GM11168 (cell line): ENCODE results near the gene GMCL2.

Source experiments
- in situ Hi-C: fragments of 300-500 bp; cut with MboI; formaldehyde crosslinking; loops from one replicate; pipeline ENCODE4 v1.12.0; 2022; ENCODE audit warnings: low sequenced_read_pairs; ENCODE audit not compliant: unreplicated experiment

The GMCL2 gene

DNA sequence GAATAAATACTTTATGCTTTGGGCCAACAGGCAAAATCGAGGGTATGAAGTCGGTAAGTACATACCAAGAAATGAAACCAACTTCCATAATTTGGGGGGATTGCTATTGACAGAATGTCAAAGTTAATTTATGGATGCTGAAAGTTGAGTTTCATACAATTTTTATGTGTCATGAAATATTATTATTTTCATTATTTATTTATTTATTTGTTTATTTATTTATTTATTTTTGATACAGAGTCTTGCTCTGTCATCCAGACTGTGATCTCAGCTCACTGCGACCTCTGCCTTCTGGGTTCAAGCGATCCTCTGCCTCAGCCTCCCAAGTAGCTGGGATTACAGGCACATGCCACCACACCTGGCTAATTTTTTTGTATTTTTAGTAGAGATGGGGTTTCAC is 4.5 kb upstream of the GMCL2 start:
- in situ Hi-C loops: no loop called here

GRCh38 chr5:178189433-178189832 is 2.3 kb upstream of the GMCL2 start:
- in situ Hi-C loops: no loop called here

GRCh38 chr5:178186427-178186826 is 744 bp downstream of the GMCL2 start:
- in situ Hi-C loops: no loop called here

- in situ Hi-C loops: no loop called here
These were observed 4.9 kb downstream of the GMCL2 start for GRCh38 chr5:178182158-178182876.

GRCh38 chr5:178180141-178180863 is 6.9 kb downstream of the GMCL2 start:
- in situ Hi-C loops: no loop called here

- in situ Hi-C loops: no loop called here
These were observed 9.6 kb downstream of the GMCL2 start for GRCh38 chr5:178177569-178177968.

GRCh38 chr5:178176791-178177190 is 10.4 kb downstream of the GMCL2 start:
- in situ Hi-C loops: no loop called here

DNA sequence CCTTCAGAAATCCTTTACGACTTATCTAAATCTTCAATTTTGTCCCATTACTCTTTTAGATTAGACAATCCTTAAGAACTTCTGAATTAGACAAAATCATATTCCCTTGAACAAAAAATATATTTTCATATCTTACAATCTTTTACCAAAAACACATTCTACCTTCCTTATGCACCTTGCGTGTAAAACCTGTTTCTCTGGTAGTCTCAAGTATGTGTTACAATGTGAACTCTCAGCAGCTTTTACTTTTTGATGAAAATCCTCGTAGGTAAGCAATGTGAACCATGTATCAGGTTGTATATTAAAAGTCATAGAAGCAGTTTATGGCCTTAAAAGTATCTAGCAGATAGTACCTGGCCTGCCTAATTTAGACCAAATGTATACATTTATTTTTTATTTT is 12.7 kb downstream of the GMCL2 start:
- in situ Hi-C loops: no loop called here

- in situ Hi-C loops: no loop called here
These were observed 16.7 kb downstream of the GMCL2 start for GRCh38 chr5:178170455-178170854.

GRCh38 chr5:178165581-178165980 is 21.6 kb downstream of the GMCL2 start:
- in situ Hi-C loops: no loop called here

- in situ Hi-C loops: loop anchor here (5.0 kb wide), 1 partner anchor 87 kb away; no protein-coding TSS in a partner anchor
These were observed 23.1 kb downstream of the GMCL2 start for GRCh38 chr5:178163772-178164735.

- in situ Hi-C loops: loop anchor here (5.0 kb wide), 1 partner anchor 85 kb away; no protein-coding TSS in a partner anchor
These were observed 24.7 kb downstream of the GMCL2 start for GRCh38 chr5:178162481-178162880.

GRCh38 chr5:178160176-178160575 is 27.0 kb downstream of the GMCL2 start:
- in situ Hi-C loops: loop anchor here (5.0 kb wide), 1 partner anchor 83 kb away; no protein-coding TSS in a partner anchor

DNA sequence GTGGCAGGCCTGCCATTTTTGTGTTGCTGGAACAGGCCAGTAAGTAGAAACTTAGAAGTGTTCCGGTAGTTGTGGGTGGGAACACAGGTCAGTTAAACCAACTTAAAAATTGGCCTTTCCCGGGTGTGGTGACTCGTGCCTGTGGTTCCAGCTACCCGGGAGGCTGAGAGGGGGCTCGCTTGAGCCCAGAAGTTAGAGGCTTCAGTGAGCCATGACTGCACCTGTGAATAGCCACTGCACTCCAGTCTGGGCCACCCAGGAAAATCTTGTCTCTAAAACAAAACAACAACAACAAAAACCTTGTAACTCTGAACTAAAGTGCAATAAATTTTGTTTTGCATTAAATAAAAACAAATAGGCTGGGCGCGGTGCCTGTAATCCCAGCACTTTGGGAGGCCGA is 32.1 kb downstream of the GMCL2 start:
- in situ Hi-C loops: no loop called here

DNA sequence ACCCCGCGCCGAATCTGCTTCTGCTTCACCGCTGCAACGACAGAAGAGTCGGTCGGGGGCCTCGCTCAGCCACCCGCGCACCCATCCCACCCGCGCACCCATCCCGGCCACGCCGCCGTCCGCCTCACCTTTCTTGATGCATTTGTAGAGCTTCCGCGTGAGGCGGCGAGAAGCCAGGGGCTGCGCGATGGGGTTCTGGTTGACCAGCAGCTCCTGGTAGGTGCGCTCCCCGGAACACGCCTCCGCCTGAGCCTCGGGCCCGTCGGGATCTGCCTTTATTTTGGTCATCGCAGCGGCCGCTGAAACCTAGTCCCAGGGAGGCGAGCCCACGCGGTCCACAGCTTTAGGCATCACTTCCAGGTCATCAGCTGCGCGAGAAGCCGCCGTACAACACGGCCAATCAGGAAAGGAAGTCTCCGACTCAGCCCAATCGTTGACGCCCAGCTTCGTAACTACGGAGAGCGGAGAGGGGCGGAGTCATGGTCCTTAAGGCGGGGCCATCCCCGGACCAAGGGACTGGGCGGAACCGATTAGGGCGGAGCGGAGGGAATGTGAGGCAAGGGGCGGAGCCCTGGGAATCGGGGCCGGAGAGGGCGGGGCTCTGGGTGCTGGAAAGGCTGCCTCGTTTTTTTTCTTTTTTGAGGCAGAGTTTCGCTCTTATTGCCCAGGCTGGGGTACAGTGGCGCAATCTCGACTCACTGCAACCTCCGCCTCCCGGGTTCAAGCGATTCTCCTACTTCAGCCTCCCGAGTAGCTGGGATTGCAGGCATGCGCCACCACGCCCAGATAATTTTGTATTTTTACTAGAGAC is 33.4 kb downstream of the GMCL2 start, which contains the start of gene NHP2:
Gene NHP2, minus strand, starts transcription at position 356 of the 811 bp plus-strand sequence. Its CDS starts 68 bp downstream, at position 288.
- in situ Hi-C loops: no loop called here

GRCh38 chr5:178152491-178153444 is 34.4 kb downstream of the GMCL2 start:
- in situ Hi-C loops: no loop called here

DNA sequence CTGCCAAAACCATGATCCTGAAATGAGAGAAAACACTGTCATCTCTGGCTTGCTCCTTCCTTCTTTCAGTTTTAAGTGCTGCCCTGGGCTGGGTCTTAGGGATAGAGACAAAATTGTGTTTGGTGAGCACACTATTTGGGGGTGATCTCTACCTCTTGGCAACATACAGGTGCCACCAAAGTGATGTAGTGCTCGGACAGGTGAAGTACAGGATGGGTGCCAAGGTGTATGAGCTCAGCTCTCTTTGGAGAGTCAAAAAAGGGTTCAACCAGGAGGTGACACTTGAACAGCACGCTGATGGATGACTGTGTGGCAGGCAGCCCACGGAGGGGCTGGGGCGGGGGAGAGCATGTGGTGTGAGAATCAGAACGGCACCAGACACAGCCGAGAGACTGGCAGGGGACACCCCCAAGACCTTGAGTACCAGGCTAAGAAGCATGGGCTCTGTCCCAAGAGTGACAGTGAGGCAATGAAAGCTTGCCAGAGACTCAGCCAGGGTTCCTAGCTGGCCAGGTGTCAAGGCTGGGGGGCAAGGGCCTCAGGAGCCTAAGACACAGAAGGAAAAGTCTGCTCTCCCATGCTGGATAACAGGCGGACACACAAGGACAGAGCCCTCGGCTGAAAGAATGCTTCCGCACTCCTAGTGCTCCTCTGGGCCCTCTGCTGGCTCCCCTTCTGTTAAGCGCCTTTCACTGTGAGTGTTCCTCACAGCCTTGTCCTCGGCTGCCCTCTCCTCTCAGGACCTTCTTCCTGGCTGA is 36.0 kb downstream of the GMCL2 start:
- in situ Hi-C loops: no loop called here
